H1 (cell line): Measurements from ENCODE around the gene SRSF8. TPM values are rescaled to one million over a fixed set of nuclear protein-coding genes. Genes with fewer than 3 reads are reported as not detected.

Experiments
- CTCF ChIA-PET: fragments of 300-600 bp; sonication (Branson Sonifier 250); formaldehyde crosslinking; loops from one replicate; lab custom pipeline; 2021; ENCODE audit not compliant: partially characterized antibody; lab: Charles Lee
- POLR2A ChIA-PET: fragments of 300-600 bp; sonication (Branson Sonifier 250); formaldehyde crosslinking; loops from one replicate; lab custom pipeline; 2021; ENCODE audit warnings: inconsistent platforms; ENCODE audit not compliant: partially characterized antibody; lab: Charles Lee
- DNase-seq, 2 experiments: peaks; one replicate each; pipeline versions ENCODE4 v3.0.0 to v3.0.0-alpha.2; 2010 to 2022; ENCODE audit warnings: low spot score in 2 of 2, low read depth in 1 of 2, mixed read lengths in 1 of 2
- FAIRE-seq: peaks from 2 replicates; lab custom pipeline; 2011; peaks lifted over from hg19 to GRCh38; lab: Jason Lieb, UNC
- H2AFZ ChIP-seq: 2 replicates; pipeline ENCODE4 v1.8.1; 2012; ENCODE audit warnings: low read length, inconsistent platforms
- H2AK5ac ChIP-seq: 2 replicates; pipeline ENCODE4 v1.6.1; 2013; ENCODE audit warnings: low read depth, low read length
- H2BK120ac ChIP-seq: replicated peaks from 2 replicates; pipeline ENCODE3; 2013; ENCODE audit warnings: low read depth, low read length, inconsistent platforms
- H2BK12ac ChIP-seq: 2 replicates; pipeline ENCODE4 v1.6.1; 2013; ENCODE audit warnings: low read depth, low read length
- H2BK15ac ChIP-seq: 2 replicates; pipeline ENCODE4 v1.6.1; 2013; ENCODE audit warnings: low read length
- H2BK20ac ChIP-seq: 2 replicates; pipeline ENCODE4 v1.6.1; 2013; ENCODE audit warnings: low read length
- H2BK5ac ChIP-seq: 2 replicates; pipeline ENCODE4 v1.6.1; 2013; ENCODE audit warnings: low read depth, low read length
- H3K14ac ChIP-seq: 2 replicates; pipeline ENCODE4 v1.6.1; 2013; ENCODE audit warnings: inconsistent platforms; ENCODE audit not compliant: insufficient read length
- H3K18ac ChIP-seq: 2 replicates; pipeline ENCODE4 v1.6.1; 2013; ENCODE audit warnings: low read length; ENCODE audit errors: extremely low read depth
- H3K23ac ChIP-seq: 2 replicates; pipeline ENCODE4 v1.6.1; 2013; ENCODE audit warnings: inconsistent platforms; ENCODE audit not compliant: insufficient read length
- H3K23me2 ChIP-seq: 2 replicates; pipeline ENCODE4 v1.6.1; 2013; ENCODE audit warnings: low read depth, low read length
- H3K27ac ChIP-seq: 2 replicates; pipeline ENCODE4 v1.6.1; 2011; ENCODE audit warnings: low read depth, low read length, inconsistent platforms
- H3K27me3 ChIP-seq, 4 experiments: replicated peaks in 1 of 4; 1 replicate in 1 of 4; 2 replicates in 3 of 4; pipeline versions ENCODE4 v1.6.1 to v1.8.1; 2011 to 2013; ENCODE audit warnings: low read length in 3 of 4, mild to moderate bottlenecking in 3 of 4, inconsistent platforms in 2 of 4, mixed read lengths in 2 of 4, moderate library complexity in 1 of 4; ENCODE audit not compliant: control insufficient read depth in 3 of 4, insufficient read depth in 3 of 4; ENCODE audit errors: extremely low read depth in 1 of 4
- H3K36me3 ChIP-seq, 4 experiments: 2 replicates each; pipeline versions ENCODE4 v1.6.1 to v1.8.1; 2011 to 2013; ENCODE audit warnings: mild to moderate bottlenecking in 4 of 4, low read length in 3 of 4, moderate library complexity in 2 of 4, control low read depth in 1 of 4, inconsistent platforms in 1 of 4; ENCODE audit not compliant: insufficient read depth in 4 of 4, control insufficient read depth in 2 of 4
- H3K4ac ChIP-seq: replicated peaks from 2 replicates; pipeline ENCODE3; 2013; ENCODE audit warnings: low read length, low read depth, mixed read lengths, inconsistent platforms; ENCODE audit not compliant: insufficient read length
- H3K4me1 ChIP-seq, 4 experiments: replicated peaks in 1 of 4; 1 replicate in 1 of 4; 2 replicates in 3 of 4; pipeline versions ENCODE4 v1.6.1 to v1.8.1; 2011 to 2013; ENCODE audit warnings: low read length in 3 of 4, inconsistent platforms in 2 of 4, mixed read lengths in 1 of 4; ENCODE audit not compliant: insufficient read depth in 4 of 4, control insufficient read depth in 3 of 4
- H3K4me2 ChIP-seq, 2 experiments: 2 replicates each; pipeline versions ENCODE4 v1.6.1 to v1.8.1; 2011 to 2013; ENCODE audit warnings: low read depth in 2 of 2, low read length in 2 of 2, control low read depth in 1 of 2, inconsistent platforms in 1 of 2, mild to moderate bottlenecking in 1 of 2; ENCODE audit not compliant: insufficient read depth in 1 of 2
- H3K4me3 ChIP-seq, 4 experiments: fragments of 200-600, 300-600 bp in 1 of 4; sonication (generic), shearing (Covaris generic), sonication (Bioruptor Twin) in 1 of 4; 2 replicates each; pipeline versions ENCODE4 v1.5.1 to v1.8.1; 2011 to 2016; ENCODE audit warnings: low read length in 4 of 4, low read depth in 3 of 4, control low read depth in 2 of 4, inconsistent platforms in 2 of 4, mild to moderate bottlenecking in 2 of 4, mixed read lengths in 1 of 4, moderate library complexity in 1 of 4; ENCODE audit not compliant: insufficient read depth in 2 of 4; ENCODE audit errors: extremely low read depth in 1 of 4
- H3K56ac ChIP-seq: replicated peaks from 2 replicates; pipeline ENCODE3; 2013; ENCODE audit warnings: low read depth, mild to moderate bottlenecking, mixed read lengths, low read length, inconsistent platforms; ENCODE audit not compliant: insufficient read length
- H3K79me1 ChIP-seq: 2 replicates; pipeline ENCODE4 v1.6.1; 2013; ENCODE audit warnings: low read depth, low read length, control low read depth
- H3K79me2 ChIP-seq, 2 experiments: 2 replicates each; pipeline versions ENCODE4 v1.6.1 to v1.8.1; 2012 to 2013; ENCODE audit warnings: low read length in 2 of 2, mild to moderate bottlenecking in 2 of 2, inconsistent platforms in 1 of 2; ENCODE audit not compliant: insufficient read depth in 2 of 2, control insufficient read depth in 1 of 2
- H3K9ac ChIP-seq, 4 experiments: replicated peaks in 1 of 4; 1 replicate in 1 of 4; 2 replicates in 3 of 4; pipeline versions ENCODE4 v1.6.1 to v1.8.1; 2011 to 2013; ENCODE audit warnings: low read depth in 3 of 4, low read length in 3 of 4, control low read depth in 2 of 4, mild to moderate bottlenecking in 2 of 4, moderate library complexity in 2 of 4, inconsistent platforms in 1 of 4; ENCODE audit errors: extremely low read depth in 1 of 4
- H3K9me3 ChIP-seq, 2 experiments: 2 replicates each; pipeline versions ENCODE4 v1.6.1 to v1.8.1; 2012 to 2013; ENCODE audit warnings: mild to moderate bottlenecking in 2 of 2, moderate library complexity in 2 of 2, control low read depth in 1 of 2, inconsistent platforms in 1 of 2, low read depth in 1 of 2, low read length in 1 of 2, mixed read lengths in 1 of 2; ENCODE audit not compliant: insufficient read depth in 2 of 2
- H4K20me1 ChIP-seq, 2 experiments: replicated peaks in 1 of 2; 2 replicates each; pipeline versions ENCODE3 to v1.8.1; 2011 to 2013; ENCODE audit warnings: inconsistent platforms in 2 of 2, low read length in 2 of 2, mild to moderate bottlenecking in 1 of 2; ENCODE audit not compliant: insufficient read depth in 2 of 2, control insufficient read depth in 1 of 2
- H4K5ac ChIP-seq: 2 replicates; pipeline ENCODE4 v1.6.1; 2013; ENCODE audit warnings: low read length, low read depth, mixed read lengths, inconsistent platforms; ENCODE audit not compliant: insufficient read length
- H4K8ac ChIP-seq: 2 replicates; pipeline ENCODE4 v1.8.0; 2013; ENCODE audit warnings: mild to moderate bottlenecking, moderate library complexity, low read length, inconsistent platforms; ENCODE audit not compliant: insufficient read depth; ENCODE audit errors: extremely low read depth
- H4K91ac ChIP-seq: replicated peaks from 2 replicates; pipeline ENCODE3; 2013; ENCODE audit warnings: low read length, mixed read lengths, inconsistent platforms; ENCODE audit not compliant: insufficient read length
- ATF3 ChIP-seq: IDR thresholded peaks from 2 replicates; pipeline ENCODE4 v1.6.1; 2011; ENCODE audit warnings: low read depth, mild to moderate bottlenecking, low read length; ENCODE audit not compliant: insufficient read depth
- CREB1 ChIP-seq: IDR thresholded peaks from 2 replicates; pipeline ENCODE4 v1.6.1; 2012; ENCODE audit warnings: inconsistent platforms
- GTF2F1 ChIP-seq: IDR thresholded peaks from 2 replicates; pipeline ENCODE4 v1.6.1; 2012; ENCODE audit warnings: low read depth, low read length, improper control_type of control experiment, borderline replicate concordance
- MAFK ChIP-seq: IDR thresholded peaks from 2 replicates; pipeline ENCODE4 v1.6.1; 2012; ENCODE audit warnings: low read depth, mild to moderate bottlenecking, improper control_type of control experiment, low read length
- RXRA ChIP-seq: IDR thresholded peaks from 2 replicates; pipeline ENCODE4 v1.6.1; 2011; ENCODE audit warnings: low read depth, mild to moderate bottlenecking, low read length, moderate library complexity; ENCODE audit not compliant: insufficient read depth
- SIRT6 ChIP-seq: IDR thresholded peaks from one replicate; pipeline ENCODE4 v1.7.1; 2012; ENCODE audit warnings: low read length, inconsistent platforms
- TCF12 ChIP-seq: IDR thresholded peaks from 2 replicates; pipeline ENCODE4 v1.6.1; 2011; ENCODE audit warnings: low read depth, mild to moderate bottlenecking, low read length
- polyA plus RNA-seq, 7 experiments: library from polyadenylated mRNA; depleted of rRNA in 3 of 7; stranded (reverse) in 5 of 7; unstranded in 2 of 7; fragments of >200 nt in 5 of 7; fragments of 200-250 nt in 2 of 7; gene quantifications; 1 replicate in 5 of 7; 2 replicates in 1 of 7; 4 replicates in 1 of 7; pipeline versions ENCODE4 v1.2.1 to v1.2.3, GENCODE V29; 2011 to 2013; ENCODE audit warnings: missing spikeins in 2 of 7, mixed read lengths in 2 of 7
- total RNA-seq: library from RNA; stranded (reverse); fragmentation: NEBNext Ultra II Directional; extraction: Animal tissue kit (Norgen Biotek cat#: 25700); gene quantifications from 2 replicates; pipeline ENCODE4 v1.2.1, GENCODE V29; 2021

Gene SRSF8
- total and polyA plus RNA-seq, 2 of the 8 experiments (the other 6 are each of a cell fraction or from before 2014, with no cell fraction given), result 13.2 to 18.5 TPM

GRCh38 chr11:95091663-95092180 lies 25.0 kb downstream of the SRSF8 start:
- CTCF ChIA-PET, result interaction anchor here (0.7 to 9.0 kb wide), 13 partner anchors 8 to 296 kb away, joined by 3 to 127 read pairs (median 7); partner anchors contain the start of genes CWC15, KDM4D and SRSF8
- H2BK12ac ChIP-seq, result no peak overlapping the region
- H3K4me3 ChIP-seq, result no peak overlapping the region
- no peak overlapping the region for H4K91ac ChIP-seq
- no peak overlapping the region for H3K56ac ChIP-seq
- no peak overlapping the region for H2BK120ac ChIP-seq
- no peak overlapping the region for H2AFZ ChIP-seq
- H3K27me3 ChIP-seq, result peaks cover 4 to 32% (median 25%) of the 10 kb centered on the region in 4 experiments
- H3K23me2 ChIP-seq, result peaks cover 11% of the 10 kb centered on the region
- no peaks in the 10 kb centered on the region for H4K20me1 ChIP-seq
- no peak overlapping the region for H3K14ac ChIP-seq
- H2BK5ac ChIP-seq, result no peak overlapping the region
- H3K4ac ChIP-seq, result no peak overlapping the region
- DNase-seq (no peak), FAIRE-seq (no peak)
- no peaks in the 10 kb centered on the region for H3K36me3 ChIP-seq
- H3K18ac ChIP-seq, result no peak overlapping the region
- no peak overlapping the region for H2BK20ac ChIP-seq
- H2AK5ac ChIP-seq, result no peak overlapping the region
- H3K27ac ChIP-seq, result no peak overlapping the region
- no peak overlapping the region; a peak in 1 of 4 replicates for H3K4me2 ChIP-seq
- H3K9me3 ChIP-seq, result no peaks in the 10 kb centered on the region
- H3K23ac ChIP-seq, result no peak overlapping the region
- H3K4me1 ChIP-seq, result peaks cover 0 to 6% (median 3%) of the 10 kb centered on the region in 4 experiments; a peak in 6 of 7 replicates
- H4K5ac ChIP-seq, result no peak overlapping the region
- H3K9ac ChIP-seq, result no peak overlapping the region
- POLR2A ChIA-PET, result interaction anchor here (1.0 to 5.6 kb wide), 4 partner anchors 9 to 23 kb away, joined by 3 to 44 read pairs (median 6); partner anchors contain the start of gene SRSF8
- no peaks in the 10 kb centered on the region for H3K79me1 ChIP-seq
- H4K8ac ChIP-seq, result no peak overlapping the region
- H2BK15ac ChIP-seq, result no peak overlapping the region
- no peaks in the 10 kb centered on the region for H3K79me2 ChIP-seq
- TF ChIP-seq SIRT6 (no peak), CREB1 (no peak), RXRA (no peak), GTF2F1 (no peak), TCF12 (no peak), MAFK (no peak), ATF3 (no peak)
